GM23248 (cell line): ENCODE results near the gene LZTS2. TPM values are rescaled to one million over a fixed set of nuclear protein-coding genes. Genes with fewer than 3 reads are reported as not detected.

ENCODE experiments used
- DNase-seq: peaks from one replicate; pipeline ENCODE4 v3.0.0-alpha.2; 2015
- H2AFZ ChIP-seq: fragments of 200-600 bp; sonication (generic); 2 replicates; pipeline ENCODE4 v1.6.1; 2016; ENCODE audit warnings: antibody characterized with exemption
- H3F3A ChIP-seq: fragments of 200-600 bp; sonication (generic); 2 replicates; pipeline ENCODE4 v1.6.1; 2016; ENCODE audit warnings: mild to moderate bottlenecking, antibody characterized with exemption, mixed run types; ENCODE audit not compliant: insufficient read depth
- H3K27ac ChIP-seq: fragments of 200-600 bp; sonication (generic); 2 replicates; pipeline ENCODE4 v1.5.1; 2016; ENCODE audit warnings: mild to moderate bottlenecking
- H3K27me3 ChIP-seq: fragments of 200-600 bp; sonication (generic); replicated peaks from 2 replicates; pipeline ENCODE4 v1.6.1; 2016; ENCODE audit warnings: mild to moderate bottlenecking; ENCODE audit not compliant: insufficient read depth
- H3K36me3 ChIP-seq: fragments of 200-600 bp; sonication (generic); 2 replicates; pipeline ENCODE4 v1.6.1; 2016; ENCODE audit warnings: low read depth, mild to moderate bottlenecking
- H3K4me1 ChIP-seq: fragments of 200-600 bp; sonication (generic); 2 replicates; pipeline ENCODE4 v1.6.1; 2016; ENCODE audit warnings: mild to moderate bottlenecking; ENCODE audit not compliant: insufficient read depth
- H3K4me2 ChIP-seq: fragments of 200-600 bp; sonication (generic); one replicate; pipeline ENCODE4 v1.6.1; 2016; ENCODE audit warnings: mild to moderate bottlenecking; ENCODE audit not compliant: unreplicated experiment
- H3K4me3 ChIP-seq: fragments of 200-600 bp; sonication (generic); 2 replicates; pipeline ENCODE4 v1.5.1; 2016; ENCODE audit warnings: mild to moderate bottlenecking
- H3K79me2 ChIP-seq: fragments of 200-600 bp; sonication (generic); 2 replicates; pipeline ENCODE4 v1.6.1; 2016; ENCODE audit warnings: mild to moderate bottlenecking; ENCODE audit not compliant: insufficient read depth
- H3K9ac ChIP-seq: fragments of 200-600 bp; sonication (generic); 2 replicates; pipeline ENCODE4 v1.6.1; 2016; ENCODE audit warnings: mild to moderate bottlenecking
- H3K9me2 ChIP-seq: fragments of 200-600 bp; sonication (generic); 2 replicates; pipeline ENCODE4 v1.6.1; 2016; ENCODE audit warnings: mixed run types, mild to moderate bottlenecking, moderate library complexity; ENCODE audit not compliant: insufficient read depth
- H3K9me3 ChIP-seq: fragments of 200-600 bp; sonication (generic); one replicate; pipeline ENCODE4 v1.6.1; 2017; ENCODE audit warnings: low read depth
- H4K20me1 ChIP-seq: fragments of 200-600 bp; sonication (generic); 2 replicates; pipeline ENCODE4 v1.6.0; 2016; ENCODE audit not compliant: insufficient read depth
- EZH2 ChIP-seq: fragments of 200-600 bp; sonication (generic); IDR thresholded peaks from 2 replicates; pipeline ENCODE4 v1.6.1; 2018; ENCODE audit warnings: antibody characterized with exemption, mild to moderate bottlenecking; ENCODE audit not compliant: insufficient read depth, poor library complexity, severe bottlenecking
- EZH2phosphoT487 ChIP-seq: fragments of 200-600 bp; sonication (generic); IDR thresholded peaks from 2 replicates; pipeline ENCODE4 v1.6.1; 2018; ENCODE audit warnings: antibody characterized with exemption, moderate library complexity, mild to moderate bottlenecking, low read depth; ENCODE audit not compliant: insufficient read depth
- WGBS, 2 experiments: methylation state at CpG; one replicate each; pipeline ENCODE4 v1.1.6; 2015 to 2017; ENCODE audit warnings: low lambda C conversion rate in 2 of 2, low coverage in 1 of 2; ENCODE audit errors: missing lambda C conversion rate in 2 of 2; 5-methylcytosine and 5-hydroxymethylcytosine counted together
- in situ Hi-C: fragments of 300-500 bp; cut with MboI; formaldehyde crosslinking; loops from 2 replicates; pipeline ENCODE4 v1.15.0; 2020
- polyA plus RNA-seq: library from polyadenylated mRNA; unstranded; fragments of >200 nt; fragmentation: Nextera tagmentation; extraction: Ambion mirVana; gene quantifications from 2 replicates; pipeline ENCODE4 v1.2.1, GENCODE V29; 2016
- total RNA-seq: library from RNA; depleted of rRNA; stranded (reverse); fragments of >200 nt; shearing (Covaris generic); gene quantifications from 2 replicates; pipeline ENCODE4 v1.2.3, GENCODE V29; 2014

LZTS2 gene
- total and polyA plus RNA-seq, 2 experiments from 2014 or later = 51.1 to 95.2 TPM

- no peak overlapping the region for H3K27ac ChIP-seq
- H3K9me2 ChIP-seq = no peaks in the 10 kb centered on the region
- peaks cover 22% of the 10 kb centered on the region for H3K27me3 ChIP-seq
Observed at GRCh38 chr10:101047268-101047667, 47.7 kb downstream of the LZTS2 start.

GRCh38 chr10:101047961-101048892 lies 48.6 kb downstream of the LZTS2 start:
- no peak overlapping the region for H2AFZ ChIP-seq
- no peaks in the 10 kb centered on the region for H3K9me2 ChIP-seq
- H4K20me1 ChIP-seq = no peaks in the 10 kb centered on the region
- no peaks in the 10 kb centered on the region for H3K9me3 ChIP-seq
- no peak overlapping the region for H3K27ac ChIP-seq
- in situ Hi-C loops = no loop called here
- H3K4me3 ChIP-seq = no peak overlapping the region
- no peaks in the 10 kb centered on the region for H3K36me3 ChIP-seq
- WGBS, 2 experiments = 12 to 16% methylated on average over 54 to 62 of the region's 62 CpGs
- H3K79me2 ChIP-seq = no peaks in the 10 kb centered on the region
- H3F3A ChIP-seq = peaks cover 26% of the 10 kb centered on the region
- H3K4me1 ChIP-seq = peaks cover 27% of the 10 kb centered on the region
- DNase-seq = no peak
- H3K4me2 ChIP-seq = no peak overlapping the region
- H3K9ac ChIP-seq = no peak overlapping the region
- TF ChIP-seq EZH2 (peak; percentile 86), EZH2phosphoT487 (peak; percentile 5; the same call in 1 of the 2 replicates)
- H3K27me3 ChIP-seq = peaks cover 22% of the 10 kb centered on the region

More at GRCh38 chr10:101047268-101047667, 47.7 kb downstream of the LZTS2 start:
- DNase-seq = no peak
- no peak for TF ChIP-seq EZH2phosphoT487
- no peak for TF ChIP-seq EZH2
- Histone ChIP-seq H4K20me1 (no peaks in the 10 kb centered on the region), H3K4me2 (no peak overlapping the region), H3F3A (peaks cover 23% of the 10 kb centered on the region), H3K4me1 (peaks cover 21% of the 10 kb centered on the region), H2AFZ (no peak overlapping the region), H3K9ac (no peak overlapping the region), H3K79me2 (no peaks in the 10 kb centered on the region), H3K36me3 (no peaks in the 10 kb centered on the region), H3K4me3 (no peak overlapping the region), H3K9me3 (no peaks in the 10 kb centered on the region)
- in situ Hi-C loops = no loop called here
- 26 to 27% methylated on average over 16 of the region's 16 CpGs for WGBS, 2 experiments

DNA sequence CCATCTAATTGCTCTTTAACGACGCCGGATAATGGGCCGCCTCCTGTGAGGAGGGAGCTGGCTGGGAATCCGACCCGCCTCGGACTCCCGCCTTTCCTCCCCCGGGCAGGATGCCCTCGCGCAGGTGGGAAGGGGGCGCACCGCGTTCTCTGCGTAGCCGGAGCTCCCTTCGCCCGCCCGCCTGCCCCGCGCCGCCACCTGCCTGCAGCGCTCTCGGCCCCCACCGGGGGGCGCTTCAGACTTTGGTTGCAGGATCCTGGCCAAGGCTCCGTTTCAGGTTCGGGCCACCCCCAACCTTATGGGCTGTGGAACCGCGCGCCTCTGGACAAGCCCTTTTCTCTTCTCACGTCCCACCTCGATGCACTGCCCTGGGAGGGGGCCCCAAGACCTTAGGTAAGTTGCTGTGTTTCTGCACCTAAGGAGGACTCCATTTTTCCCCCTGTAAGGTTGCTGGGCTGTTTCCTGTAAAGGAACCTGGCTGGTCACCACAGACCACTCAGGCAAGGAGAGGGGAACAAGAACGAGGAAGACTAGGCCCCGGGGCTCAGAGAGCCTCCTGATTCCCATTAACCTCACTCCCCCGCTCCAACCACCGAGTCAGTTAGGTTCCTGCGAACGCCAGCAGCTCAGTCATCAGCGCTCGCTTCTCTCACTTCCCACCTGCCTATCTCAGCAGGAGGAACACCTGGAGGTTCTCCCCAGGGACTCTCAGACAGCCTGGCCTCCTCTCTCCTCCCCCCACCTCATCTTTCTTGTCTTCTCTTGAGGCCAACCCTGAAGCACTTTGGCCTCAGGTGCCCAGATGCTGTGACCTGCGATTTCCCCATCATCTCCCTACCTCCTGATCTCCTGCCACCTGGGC lies 50.8 kb downstream of the LZTS2 start:
- no peaks in the 10 kb centered on the region for H4K20me1 ChIP-seq
- H2AFZ ChIP-seq = no peak overlapping the region
- H3K27ac ChIP-seq = no peak overlapping the region
- no peak overlapping the region for H3K9ac ChIP-seq
- peaks cover 22% of the 10 kb centered on the region for H3K27me3 ChIP-seq
- H3K9me3 ChIP-seq = no peaks in the 10 kb centered on the region
- peak overlapping the region; percentile 49; the same call in 1 of the 2 replicates for H3K4me3 ChIP-seq
- peak overlapping the region; percentile 34 for H3K4me2 ChIP-seq
- TF ChIP-seq EZH2phosphoT487 (no peak), EZH2 (no peak)
- H3K36me3 ChIP-seq = no peaks in the 10 kb centered on the region
- peaks cover 29% of the 10 kb centered on the region for H3K4me1 ChIP-seq
- H3K79me2 ChIP-seq = peaks cover under 1% of the 10 kb centered on the region; the same call in 1 of the 2 replicates
- H3K9me2 ChIP-seq = no peaks in the 10 kb centered on the region
- peaks cover 29% of the 10 kb centered on the region for H3F3A ChIP-seq
- in situ Hi-C loops = no loop called here
- WGBS, 2 experiments = 21 to 25% methylated on average over 42 of the region's 42 CpGs
- DNase-seq = peak; percentile 65

DNA sequence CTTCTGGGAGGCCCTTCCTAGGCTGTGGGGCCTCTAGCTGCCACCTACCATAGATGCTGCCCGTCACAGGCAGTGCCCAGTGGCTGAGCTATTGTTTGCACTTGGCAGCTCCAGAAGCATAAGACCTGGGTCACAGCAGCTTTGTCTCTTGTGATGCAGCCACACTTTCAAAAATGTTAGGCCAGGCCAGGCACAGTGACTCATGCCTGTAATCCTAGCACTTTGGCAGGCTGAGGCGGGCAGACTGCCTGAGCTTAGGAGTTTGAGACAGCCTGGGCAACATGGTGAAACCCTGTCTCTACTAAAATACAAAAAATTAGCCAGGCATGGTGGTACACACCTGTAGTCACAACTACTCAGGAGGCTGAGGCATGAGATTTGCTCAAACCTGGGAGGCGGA lies 52.7 kb downstream of the LZTS2 start:
- Histone ChIP-seq H3K9me3 (no peaks in the 10 kb centered on the region), H3K4me2 (peak overlapping the region; percentile 54), H3K4me3 (no peak overlapping the region), H2AFZ (peak overlapping the region; percentile 11; the same call in 1 of the 2 replicates), H3K27me3 (peaks cover 22% of the 10 kb centered on the region), H3K4me1 (peaks cover 29% of the 10 kb centered on the region), H3K79me2 (peaks cover 9% of the 10 kb centered on the region; the same call in 1 of the 2 replicates), H3K27ac (peak overlapping the region; percentile 71), H3K9ac (peak overlapping the region; percentile 50), H3F3A (peaks cover 29% of the 10 kb centered on the region), H3K9me2 (no peaks in the 10 kb centered on the region), H4K20me1 (no peaks in the 10 kb centered on the region), H3K36me3 (no peaks in the 10 kb centered on the region)
- 25 to 30% methylated on average over 3 of the region's 3 CpGs for WGBS, 2 experiments
- DNase-seq = peak; percentile 90
- in situ Hi-C loops = no loop called here
- TF ChIP-seq EZH2 = no peak
- no peak for TF ChIP-seq EZH2phosphoT487
